ENCODE results near the gene KCNIP4.

GRCh38 chr4:20723463-20723862, 1225.1 kb downstream of the KCNIP4 start:
- TF ChIP-seq CTCF (IDR thresholded peaks at IDR 0.05 in 8 of 11, conservative IDR thresholded peaks at IDR 0.05 in 3 of 11) (no peak), POLR2A (IDR thresholded peaks at IDR 0.05) (no peak), POLR2AphosphoS5 (IDR thresholded peaks at IDR 0.05) (no peak)
